Measurements from ENCODE around the gene CALML6.

Gene CALML6

GRCh38 chr1:1873186-1873585, 41.9 kb upstream of the CALML6 start:
- Histone ChIP-seq H3K14ac (ENCODE audit: low read length) (no peak overlapping the region), H3K4me1 (ENCODE audit: control insufficient read depth in 1 of 2, insufficient read depth in 2 of 2, low read length in 2 of 2) (peaks cover 0 to 6% of the 10 kb centered on the region in 2 experiments), H3K23ac (ENCODE audit: low read length) (no peak overlapping the region), H2BK5ac (ENCODE audit: low read depth, low read length, poor library complexity) (no peak overlapping the region), H2BK120ac (ENCODE audit: insufficient read depth, low read length, poor library complexity) (no peak overlapping the region), H3K79me1 (ENCODE audit: low read length) (no peaks in the 10 kb centered on the region), H4K8ac (ENCODE audit: low read depth, low read length) (no peak overlapping the region), H3K4me2 (ENCODE audit: low read length) (no peak overlapping the region), H4K91ac (ENCODE audit: low read depth, low read length) (no peak overlapping the region), H2AK5ac (ENCODE audit: low read length) (no peak overlapping the region), H3K9me3 (ENCODE audit: insufficient read depth, low read depth, low read length) (no peaks in the 10 kb centered on the region), H3K27me3 (ENCODE audit: insufficient read depth, low read length) (no peaks in the 10 kb centered on the region), H3K9ac (ENCODE audit: low read length) (no peak overlapping the region), H3K4ac (ENCODE audit: low read depth, low read length) (peak overlapping the region; percentile 84), H3K79me2 (ENCODE audit: control insufficient read depth, insufficient read depth, low read length, poor library complexity) (peaks cover 67% of the 10 kb centered on the region), H2BK12ac (ENCODE audit: low read length) (no peak overlapping the region), H3K18ac (ENCODE audit: low read length) (no peak overlapping the region), H4K12ac (ENCODE audit: low read depth, low read length) (no peak overlapping the region), H3K27ac (ENCODE audit: low read depth, low read length) (no peak overlapping the region), H2AFZ (ENCODE audit: insufficient read depth, low read length, poor library complexity) (peak overlapping the region; percentile 6), H3K36me3 (ENCODE audit: control insufficient read depth in 1 of 2, insufficient read depth in 2 of 2, low read length in 2 of 2) (peaks cover 31 to 37% of the 10 kb centered on the region in 2 experiments), H3K4me3 (ENCODE audit: low read depth, low read length) (no peak overlapping the region)
- no peak for DNase-seq
- no CpG with 5 or more reads among the region's 2 CpGs for WGBS (ENCODE audit: extremely low coverage, insufficient coverage, insufficient read length)

GRCh38 chr1:1874901-1875300, 40.2 kb upstream of the CALML6 start:
- no peak overlapping the region for H3K4me2 ChIP-seq (ENCODE audit: low read length)
- no peak overlapping the region for H3K4me3 ChIP-seq (ENCODE audit: low read depth, low read length)
- no peak for DNase-seq
- no peaks in the 10 kb centered on the region for H3K27me3 ChIP-seq (ENCODE audit: insufficient read depth, low read length)
- peaks cover 0 to 6% of the 10 kb centered on the region in 2 experiments for H3K4me1 ChIP-seq (ENCODE audit: control insufficient read depth in 1 of 2, insufficient read depth in 2 of 2, low read length in 2 of 2)
- no CpG with 5 or more reads among the region's 7 CpGs for WGBS (ENCODE audit: extremely low coverage, insufficient coverage, insufficient read length)
- H2BK120ac ChIP-seq (ENCODE audit: insufficient read depth, low read length, poor library complexity): no peak overlapping the region
- no peak overlapping the region for H2AK5ac ChIP-seq (ENCODE audit: low read length)
- no peak overlapping the region for H4K12ac ChIP-seq (ENCODE audit: low read depth, low read length)
- H3K36me3 ChIP-seq (ENCODE audit: control insufficient read depth in 1 of 2, insufficient read depth in 2 of 2, low read length in 2 of 2): peaks cover 39 to 43% of the 10 kb centered on the region in 2 experiments
- no peak overlapping the region for H3K23ac ChIP-seq (ENCODE audit: low read length)
- H4K8ac ChIP-seq (ENCODE audit: low read depth, low read length): no peak overlapping the region
- no peak overlapping the region for H4K91ac ChIP-seq (ENCODE audit: low read depth, low read length)
- H3K79me1 ChIP-seq (ENCODE audit: low read length): no peaks in the 10 kb centered on the region
- H3K79me2 ChIP-seq (ENCODE audit: control insufficient read depth, insufficient read depth, low read length, poor library complexity): peaks cover 75% of the 10 kb centered on the region
- H3K9ac ChIP-seq (ENCODE audit: low read length): no peak overlapping the region
- H3K9me3 ChIP-seq (ENCODE audit: insufficient read depth, low read depth, low read length): no peaks in the 10 kb centered on the region
- no peak overlapping the region for H3K18ac ChIP-seq (ENCODE audit: low read length)
- no peak overlapping the region for H2BK12ac ChIP-seq (ENCODE audit: low read length)
- H2BK5ac ChIP-seq (ENCODE audit: low read depth, low read length, poor library complexity): no peak overlapping the region
- H3K27ac ChIP-seq (ENCODE audit: low read depth, low read length): no peak overlapping the region
- H3K14ac ChIP-seq (ENCODE audit: low read length): no peak overlapping the region
- H2AFZ ChIP-seq (ENCODE audit: insufficient read depth, low read length, poor library complexity): no peak overlapping the region
- H3K4ac ChIP-seq (ENCODE audit: low read depth, low read length): peak overlapping the region; percentile 97

- no CpG with 5 or more reads among the region's 1 CpG for WGBS (ENCODE audit: extremely low coverage, insufficient coverage, insufficient read length)
Observed at GRCh38 chr1:1875932-1876331, 39.1 kb upstream of the CALML6 start.

GRCh38 chr1:1876335-1876930, 38.6 kb upstream of the CALML6 start:
- Histone ChIP-seq H3K23ac (ENCODE audit: low read length) (no peak overlapping the region), H3K4me1 (ENCODE audit: control insufficient read depth in 1 of 2, insufficient read depth in 2 of 2, low read length in 2 of 2) (peaks cover 0 to 6% of the 10 kb centered on the region in 2 experiments), H3K4me3 (ENCODE audit: low read depth, low read length) (no peak overlapping the region), H3K79me1 (ENCODE audit: low read length) (no peaks in the 10 kb centered on the region), H3K27me3 (ENCODE audit: insufficient read depth, low read length) (no peaks in the 10 kb centered on the region), H2AFZ (ENCODE audit: insufficient read depth, low read length, poor library complexity) (no peak overlapping the region), H4K91ac (ENCODE audit: low read depth, low read length) (no peak overlapping the region), H2BK5ac (ENCODE audit: low read depth, low read length, poor library complexity) (no peak overlapping the region), H2BK12ac (ENCODE audit: low read length) (no peak overlapping the region), H3K27ac (ENCODE audit: low read depth, low read length) (no peak overlapping the region), H3K9me3 (ENCODE audit: insufficient read depth, low read depth, low read length) (no peaks in the 10 kb centered on the region), H3K36me3 (ENCODE audit: control insufficient read depth in 1 of 2, insufficient read depth in 2 of 2, low read length in 2 of 2) (peaks cover 39 to 43% of the 10 kb centered on the region in 2 experiments), H3K4me2 (ENCODE audit: low read length) (no peak overlapping the region), H4K8ac (ENCODE audit: low read depth, low read length) (no peak overlapping the region), H2BK120ac (ENCODE audit: insufficient read depth, low read length, poor library complexity) (no peak overlapping the region), H3K18ac (ENCODE audit: low read length) (no peak overlapping the region), H3K79me2 (ENCODE audit: control insufficient read depth, insufficient read depth, low read length, poor library complexity) (peaks cover 73% of the 10 kb centered on the region), H3K9ac (ENCODE audit: low read length) (no peak overlapping the region), H3K4ac (ENCODE audit: low read depth, low read length) (peak overlapping the region; percentile 97), H4K12ac (ENCODE audit: low read depth, low read length) (no peak overlapping the region), H2AK5ac (ENCODE audit: low read length) (no peak overlapping the region), H3K14ac (ENCODE audit: low read length) (no peak overlapping the region)
- no CpG with 5 or more reads among the region's 11 CpGs for WGBS (ENCODE audit: extremely low coverage, insufficient coverage, insufficient read length)
- DNase-seq: peak; percentile 81 to 94

More at GRCh38 chr1:1875932-1876331, 39.1 kb upstream of the CALML6 start:
- no peak for DNase-seq
- no peaks in the 10 kb centered on the region for H3K27me3 ChIP-seq (ENCODE audit: insufficient read depth, low read length)
- H3K4me3 ChIP-seq (ENCODE audit: low read depth, low read length): no peak overlapping the region
- no peak overlapping the region for H2BK12ac ChIP-seq (ENCODE audit: low read length)
- H2AK5ac ChIP-seq (ENCODE audit: low read length): no peak overlapping the region
- no peak overlapping the region for H4K91ac ChIP-seq (ENCODE audit: low read depth, low read length)
- no peak overlapping the region for H3K4me2 ChIP-seq (ENCODE audit: low read length)
- peak overlapping the region; percentile 97 for H3K4ac ChIP-seq (ENCODE audit: low read depth, low read length)
- peaks cover 0 to 6% of the 10 kb centered on the region in 2 experiments for H3K4me1 ChIP-seq (ENCODE audit: control insufficient read depth in 1 of 2, insufficient read depth in 2 of 2, low read length in 2 of 2)
- no peak overlapping the region for H4K12ac ChIP-seq (ENCODE audit: low read depth, low read length)
- H4K8ac ChIP-seq (ENCODE audit: low read depth, low read length): no peak overlapping the region
- H3K9me3 ChIP-seq (ENCODE audit: insufficient read depth, low read depth, low read length): no peaks in the 10 kb centered on the region
- no peak overlapping the region for H2BK120ac ChIP-seq (ENCODE audit: insufficient read depth, low read length, poor library complexity)
- no peaks in the 10 kb centered on the region for H3K79me1 ChIP-seq (ENCODE audit: low read length)
- no peak overlapping the region for H3K9ac ChIP-seq (ENCODE audit: low read length)
- H3K79me2 ChIP-seq (ENCODE audit: control insufficient read depth, insufficient read depth, low read length, poor library complexity): peaks cover 73% of the 10 kb centered on the region
- no peak overlapping the region for H2BK5ac ChIP-seq (ENCODE audit: low read depth, low read length, poor library complexity)
- H3K14ac ChIP-seq (ENCODE audit: low read length): no peak overlapping the region
- H3K23ac ChIP-seq (ENCODE audit: low read length): no peak overlapping the region
- H2AFZ ChIP-seq (ENCODE audit: insufficient read depth, low read length, poor library complexity): no peak overlapping the region
- H3K27ac ChIP-seq (ENCODE audit: low read depth, low read length): no peak overlapping the region
- no peak overlapping the region for H3K18ac ChIP-seq (ENCODE audit: low read length)
- H3K36me3 ChIP-seq (ENCODE audit: control insufficient read depth in 1 of 2, insufficient read depth in 2 of 2, low read length in 2 of 2): peaks cover 39 to 43% of the 10 kb centered on the region in 2 experiments

Data from trophoblast cell (in vitro differentiated cells and primary cell).